Measurements from ENCODE around the gene ICA1.

ICA1 gene

GRCh38 chr7:8286118-8286517 lies 24.2 kb upstream of the ICA1 start:
- H3F3A ChIP-seq (ENCODE audit: low read depth) = no peaks in the 10 kb centered on the region
- no peaks in the 10 kb centered on the region for H3K9me3 ChIP-seq (ENCODE audit: insufficient read depth, low read depth, low read length)
- no peaks in the 10 kb centered on the region for H3K27me3 ChIP-seq (ENCODE audit: insufficient read depth, low read length, poor library complexity, severe bottlenecking)
- no peaks in the 10 kb centered on the region for H3K79me2 ChIP-seq (ENCODE audit: insufficient read depth, low read length)
- H3K9ac ChIP-seq (ENCODE audit: low read depth, low read length, poor library complexity, severe bottlenecking) = no peak overlapping the region
- H2AFZ ChIP-seq (ENCODE audit: low read length) = no peak overlapping the region
- no peak overlapping the region for H3K4me2 ChIP-seq (ENCODE audit: low read depth, low read length, poor library complexity, severe bottlenecking)
- H3K9me2 ChIP-seq (replicated peaks; ENCODE audit: low read depth, low read length) = no peaks in the 10 kb centered on the region
- H3K4me1 ChIP-seq (ENCODE audit: insufficient read depth, low read length, poor library complexity, severe bottlenecking) = peaks cover 5% of the 10 kb centered on the region
- TF ChIP-seq EZH2phosphoT487 (IDR thresholded peaks at IDR 0.05; ENCODE audit: borderline replicate concordance) = no peak
- no peak for TF ChIP-seq CTCF (conservative IDR thresholded peaks at IDR 0.05; ENCODE audit: low read length)
- H4K20me1 ChIP-seq (ENCODE audit: insufficient read depth, low read length, poor library complexity, severe bottlenecking) = no peaks in the 10 kb centered on the region
- H3K36me3 ChIP-seq (ENCODE audit: insufficient read depth, low read length) = no peaks in the 10 kb centered on the region
- no peak overlapping the region for H3K4me3 ChIP-seq (ENCODE audit: low read length, poor library complexity, severe bottlenecking)

- no peaks in the 10 kb centered on the region for H3K4me1 ChIP-seq (ENCODE audit: insufficient read depth, low read length, poor library complexity, severe bottlenecking)
- H3K4me2 ChIP-seq (ENCODE audit: low read depth, low read length, poor library complexity, severe bottlenecking) = no peak overlapping the region
- no peak overlapping the region for H3K4me3 ChIP-seq (ENCODE audit: low read length, poor library complexity, severe bottlenecking)
- no peak overlapping the region for H3K9ac ChIP-seq (ENCODE audit: low read depth, low read length, poor library complexity, severe bottlenecking)
- TF ChIP-seq EZH2phosphoT487 (IDR thresholded peaks at IDR 0.05; ENCODE audit: borderline replicate concordance) = no peak
- no peak for TF ChIP-seq CTCF (conservative IDR thresholded peaks at IDR 0.05; ENCODE audit: low read length)
- no peaks in the 10 kb centered on the region for H3F3A ChIP-seq (ENCODE audit: low read depth)
- no peak overlapping the region for H2AFZ ChIP-seq (ENCODE audit: low read length)
- no peaks in the 10 kb centered on the region for H3K9me2 ChIP-seq (replicated peaks; ENCODE audit: low read depth, low read length)
- no peaks in the 10 kb centered on the region for H3K36me3 ChIP-seq (ENCODE audit: insufficient read depth, low read length)
- H3K27me3 ChIP-seq (ENCODE audit: insufficient read depth, low read length, poor library complexity, severe bottlenecking) = no peaks in the 10 kb centered on the region
- H4K20me1 ChIP-seq (ENCODE audit: insufficient read depth, low read length, poor library complexity, severe bottlenecking) = no peaks in the 10 kb centered on the region
- H3K79me2 ChIP-seq (ENCODE audit: insufficient read depth, low read length) = no peaks in the 10 kb centered on the region
- no peaks in the 10 kb centered on the region for H3K9me3 ChIP-seq (ENCODE audit: insufficient read depth, low read depth, low read length)
Measured at GRCh38 chr7:8285155-8285554, 23.2 kb upstream of the ICA1 start.

- no peak overlapping the region for H2AFZ ChIP-seq (ENCODE audit: low read length)
- H3K4me1 ChIP-seq (ENCODE audit: insufficient read depth, low read length, poor library complexity, severe bottlenecking) = no peaks in the 10 kb centered on the region
- H3K4me3 ChIP-seq (ENCODE audit: low read length, poor library complexity, severe bottlenecking) = no peak overlapping the region
- H3K9me2 ChIP-seq (replicated peaks; ENCODE audit: low read depth, low read length) = no peaks in the 10 kb centered on the region
- H3K9me3 ChIP-seq (ENCODE audit: insufficient read depth, low read depth, low read length) = no peaks in the 10 kb centered on the region
- no peaks in the 10 kb centered on the region for H3K27me3 ChIP-seq (ENCODE audit: insufficient read depth, low read length, poor library complexity, severe bottlenecking)
- no peaks in the 10 kb centered on the region for H3F3A ChIP-seq (ENCODE audit: low read depth)
- H4K20me1 ChIP-seq (ENCODE audit: insufficient read depth, low read length, poor library complexity, severe bottlenecking) = no peaks in the 10 kb centered on the region
- no peak for TF ChIP-seq EZH2phosphoT487 (IDR thresholded peaks at IDR 0.05; ENCODE audit: borderline replicate concordance)
- no peak for TF ChIP-seq CTCF (conservative IDR thresholded peaks at IDR 0.05; ENCODE audit: low read length)
- no peaks in the 10 kb centered on the region for H3K79me2 ChIP-seq (ENCODE audit: insufficient read depth, low read length)
- no peak overlapping the region for H3K9ac ChIP-seq (ENCODE audit: low read depth, low read length, poor library complexity, severe bottlenecking)
- no peaks in the 10 kb centered on the region for H3K36me3 ChIP-seq (ENCODE audit: insufficient read depth, low read length)
- H3K4me2 ChIP-seq (ENCODE audit: low read depth, low read length, poor library complexity, severe bottlenecking) = no peak overlapping the region
Measured at GRCh38 chr7:8284606-8285005, 22.6 kb upstream of the ICA1 start.
